Activated T-cell treated with anti-CD3 and anti-CD28 coated beads for 4 hours (primary cell): ENCODE measurements around the gene LPAR2.

Experiments used
- DNase-seq: peaks from one replicate; pipeline ENCODE4 v3.0.0-alpha.2; 2020

Gene LPAR2

GRCh38 chr19:19652482-19653295 lies 24.7 kb upstream of the LPAR2 start:
- no peak for DNase-seq

- no peak for DNase-seq
These were observed 23.1 kb upstream of the LPAR2 start for GRCh38 chr19:19651076-19651475.

- DNase-seq: no peak
These were observed 22.3 kb upstream of the LPAR2 start for GRCh38 chr19:19650331-19650730.

GRCh38 chr19:19649580-19649995 lies 21.6 kb upstream of the LPAR2 start:
- DNase-seq: no peak

GRCh38 chr19:19649155-19649554 lies 21.1 kb upstream of the LPAR2 start:
- DNase-seq: no peak

- DNase-seq: no peak
These were observed 19.2 kb upstream of the LPAR2 start for GRCh38 chr19:19647037-19647835.

- DNase-seq: no peak
These were observed 17.3 kb upstream of the LPAR2 start for GRCh38 chr19:19645233-19645870.

- no peak for DNase-seq
These were observed 16.0 kb upstream of the LPAR2 start for GRCh38 chr19:19644054-19644388.

- DNase-seq: peak; percentile 82
These were observed 15.4 kb upstream of the LPAR2 start, which contains the start of gene GMIP for GRCh38 chr19:19643158-19644053. TSS of gene GMIP (minus strand) at chr19:19643657. CDS start at chr19:19643529, 128 bp downstream.

- DNase-seq: peak; percentile 50
These were observed 14.6 kb upstream of the LPAR2 start for GRCh38 chr19:19642506-19643157.

- no peak for DNase-seq
These were observed 9.7 kb upstream of the LPAR2 start for GRCh38 chr19:19637523-19638251.

GRCh38 chr19:19637186-19637522 lies 9.1 kb upstream of the LPAR2 start:
- no peak for DNase-seq

- no peak for DNase-seq
These were observed 8.7 kb upstream of the LPAR2 start for GRCh38 chr19:19636573-19637185.

GRCh38 chr19:19635313-19635702 lies 7.3 kb upstream of the LPAR2 start:
- DNase-seq: no peak

- DNase-seq: no peak
These were observed 6.7 kb upstream of the LPAR2 start for GRCh38 chr19:19634516-19635312.

- no peak for DNase-seq
These were observed 5.9 kb upstream of the LPAR2 start for GRCh38 chr19:19633711-19634515.

GRCh38 chr19:19632661-19633060 lies 4.6 kb upstream of the LPAR2 start:
- no peak for DNase-seq

GRCh38 chr19:19631346-19631745 lies 3.3 kb upstream of the LPAR2 start:
- DNase-seq: no peak

- DNase-seq: no peak
These were observed 2.4 kb upstream of the LPAR2 start for GRCh38 chr19:19630426-19630825.
